ENCODE measurements around the gene PORCN. TPM values are rescaled to one million over a fixed set of nuclear protein-coding genes. Genes with fewer than 3 reads are reported as not detected.

The PORCN gene
- total and polyA plus RNA-seq, 2 experiments from 2014 or later, result 20.1 to 24.2 TPM

GRCh38 chrX:48491809-48492208, 17.0 kb upstream of the PORCN start:
- no peak for TF ChIP-seq CTCF (IDR thresholded peaks at IDR 0.05; ENCODE audit: low read depth, low read length)
- Histone ChIP-seq H3K4me1 (ENCODE audit: low read depth) (no peaks in the 10 kb centered on the region), H3K36me3 (no peaks in the 10 kb centered on the region), H3K27ac (no peak overlapping the region), H3K4me3 (no peak overlapping the region), H3K9me3 (ENCODE audit: low read depth) (no peaks in the 10 kb centered on the region), H3K27me3 (no peaks in the 10 kb centered on the region)
- no peak for DNase-seq (ENCODE audit: low read depth in 1 of 2, low spot score in 1 of 2)

GRCh38 chrX:48492293-48492910, 16.4 kb upstream of the PORCN start:
- H3K27ac ChIP-seq, result no peak overlapping the region

GRCh38 chrX:48493890-48494364, 14.9 kb upstream of the PORCN start:
- TF ChIP-seq CTCF (IDR thresholded peaks at IDR 0.05; ENCODE audit: low read depth, low read length), result peak; percentile 42
- H3K27me3 ChIP-seq, result no peaks in the 10 kb centered on the region
- no peaks in the 10 kb centered on the region for H3K36me3 ChIP-seq
- H3K4me3 ChIP-seq, result no peak overlapping the region
- DNase-seq (ENCODE audit: low read depth in 1 of 2, low spot score in 1 of 2), result peak; percentile 52 to 67
- no peaks in the 10 kb centered on the region for H3K4me1 ChIP-seq (ENCODE audit: low read depth)
- no peak overlapping the region for H3K27ac ChIP-seq
- H3K9me3 ChIP-seq (ENCODE audit: low read depth), result no peaks in the 10 kb centered on the region

More at GRCh38 chrX:48492293-48492910, 16.4 kb upstream of the PORCN start:
- TF ChIP-seq CTCF (IDR thresholded peaks at IDR 0.05; ENCODE audit: low read depth, low read length), result no peak
- no peaks in the 10 kb centered on the region for H3K27me3 ChIP-seq
- no peaks in the 10 kb centered on the region for H3K9me3 ChIP-seq (ENCODE audit: low read depth)
- no peaks in the 10 kb centered on the region for H3K36me3 ChIP-seq
- H3K4me1 ChIP-seq (ENCODE audit: low read depth), result no peaks in the 10 kb centered on the region
- DNase-seq (ENCODE audit: low read depth in 1 of 2, low spot score in 1 of 2), result no peak
- no peak overlapping the region for H3K4me3 ChIP-seq

GRCh38 chrX:48496660-48497059, 12.1 kb upstream of the PORCN start:
- Histone ChIP-seq H3K27me3 (no peaks in the 10 kb centered on the region), H3K36me3 (no peaks in the 10 kb centered on the region), H3K4me1 (ENCODE audit: low read depth) (no peaks in the 10 kb centered on the region), H3K27ac (no peak overlapping the region), H3K4me3 (no peak overlapping the region), H3K9me3 (ENCODE audit: low read depth) (no peaks in the 10 kb centered on the region)
- no peak for DNase-seq (ENCODE audit: low read depth in 1 of 2, low spot score in 1 of 2)
- no peak for TF ChIP-seq CTCF (IDR thresholded peaks at IDR 0.05; ENCODE audit: low read depth, low read length)

GRCh38 chrX:48497871-48498270, 10.9 kb upstream of the PORCN start:
- Histone ChIP-seq H3K4me3 (no peak overlapping the region), H3K36me3 (no peaks in the 10 kb centered on the region), H3K9me3 (ENCODE audit: low read depth) (no peaks in the 10 kb centered on the region), H3K4me1 (ENCODE audit: low read depth) (no peaks in the 10 kb centered on the region), H3K27me3 (no peaks in the 10 kb centered on the region), H3K27ac (no peak overlapping the region)
- no peak for DNase-seq (ENCODE audit: low read depth in 1 of 2, low spot score in 1 of 2)
- no peak for TF ChIP-seq CTCF (IDR thresholded peaks at IDR 0.05; ENCODE audit: low read depth, low read length)
